OCI-LY7 (cell line): ENCODE results near the gene PSMD13. TPM values are rescaled to one million over a fixed set of nuclear protein-coding genes. Genes with fewer than 3 reads are reported as not detected.
"Not testable (repeated sequence)": the region's sequence is repeated elsewhere in the genome, so short reads cannot be mapped to it uniquely, and the experiment has no call there.

Experiments used
- BruUV-seq: library from RNA; stranded (reverse); fragments of 400-500 nt; replicated peaks from 2 replicates; lab custom pipeline; 2021; lab: Mats Ljungman, UMichigan
- CTCF ChIA-PET: fragments of 300-600 bp; sonication (Branson Sonifier 250); formaldehyde crosslinking; loops from one replicate; lab custom pipeline; 2022; ENCODE audit warnings: antibody characterized with exemption; ENCODE audit not compliant: unreplicated experiment; lab: Charles Lee
- POLR2A ChIA-PET: fragments of 300-600 bp; sonication (Branson Sonifier 250); formaldehyde crosslinking; loops from one replicate; lab custom pipeline; 2022; ENCODE audit warnings: antibody characterized with exemption; lab: Charles Lee
- DNase-seq: peaks from one replicate; pipeline ENCODE4 v3.0.0-alpha.2; 2015; ENCODE audit warnings: low spot score
- H2AFZ ChIP-seq: fragments of 200-600 bp; sonication (generic), shearing (Covaris generic); 2 replicates; pipeline ENCODE4 v1.6.1; 2014; ENCODE audit warnings: mild to moderate bottlenecking, antibody characterized with exemption, low read length, moderate library complexity
- H3K27ac ChIP-seq: fragments of 200-600 bp; sonication (generic); 2 replicates; pipeline ENCODE4 v1.5.1; 2014; ENCODE audit warnings: mixed run types, low read depth, mild to moderate bottlenecking, moderate library complexity, low read length, inconsistent platforms; ENCODE audit not compliant: poor library complexity, severe bottlenecking
- H3K36me3 ChIP-seq: fragments of 200-600 bp; sonication (generic); 2 replicates; pipeline ENCODE4 v1.6.1; 2014; ENCODE audit warnings: mild to moderate bottlenecking, antibody characterized with exemption, low read length, moderate library complexity, mixed read lengths; ENCODE audit not compliant: insufficient read depth
- H3K4me1 ChIP-seq: fragments of 200-600 bp; sonication (generic); 2 replicates; pipeline ENCODE4 v1.5.1; 2014; ENCODE audit warnings: mild to moderate bottlenecking, low read length; ENCODE audit not compliant: insufficient read depth, poor library complexity, severe bottlenecking
- H3K4me2 ChIP-seq: fragments of 200-600 bp; sonication (generic); 2 replicates; pipeline ENCODE4 v1.6.1; 2014; ENCODE audit warnings: mild to moderate bottlenecking, low read length
- H3K4me3 ChIP-seq: fragments of 200-600 bp; sonication (generic); 2 replicates; pipeline ENCODE4 v1.5.1; 2014; ENCODE audit warnings: mild to moderate bottlenecking, low read depth, low read length; ENCODE audit not compliant: poor library complexity, severe bottlenecking
- H3K79me2 ChIP-seq: fragments of 200-600 bp; sonication (generic); 2 replicates; pipeline ENCODE4 v1.6.1; 2016; ENCODE audit warnings: low read depth, mild to moderate bottlenecking, low read length, moderate library complexity, mixed read lengths; ENCODE audit not compliant: insufficient read depth
- H3K9me2 ChIP-seq: fragments of 200-600 bp; sonication (generic); 2 replicates; pipeline ENCODE4 v1.6.1; 2016; ENCODE audit warnings: mild to moderate bottlenecking, low read length, mixed read lengths; ENCODE audit not compliant: insufficient read depth
- H3K9me3 ChIP-seq: fragments of 200-600 bp; sonication (generic); 2 replicates; pipeline ENCODE4 v1.6.1; 2014; ENCODE audit warnings: mild to moderate bottlenecking, mixed run types, low read length, mixed read lengths
- H4K20me1 ChIP-seq: fragments of 200-600 bp; sonication (generic); 2 replicates; pipeline ENCODE4 v1.6.1; 2014; ENCODE audit warnings: mild to moderate bottlenecking, antibody characterized with exemption, low read length, moderate library complexity, mixed read lengths; ENCODE audit not compliant: insufficient read depth
- EZH2phosphoT487 ChIP-seq: fragments of 200-600 bp; sonication (generic); IDR thresholded peaks from 2 replicates; pipeline ENCODE4 v1.6.1; 2018; ENCODE audit warnings: low read depth, borderline replicate concordance, mild to moderate bottlenecking, mixed run types, antibody characterized with exemption, low read length, moderate library complexity, mixed read lengths
- intact Hi-C: fragments of 100-400 bp; cut with micrococcal nuclease; formaldehyde crosslinking; loops from one replicate; pipeline ENCODE4 v1.10.0; 2022; ENCODE audit not compliant: unreplicated experiment
- total RNA-seq, 2 experiments: library from RNA; depleted of rRNA in 1 of 2; stranded (reverse); fragments of >200 nt in 1 of 2; shearing (Covaris generic) in 1 of 2; gene quantifications; 2 replicates each; pipeline ENCODE4 v1.2.3, GENCODE V29; 2014 to 2022
- TF ChIP-seq, protein P1 (sequence below): fragments of 200-600 bp; sonication (generic); conservative IDR thresholded peaks from 2 replicates; pipeline ENCODE4 v1.5.1; 2014; ENCODE audit warnings: mild to moderate bottlenecking, antibody characterized with exemption, low read length, moderate library complexity, mixed read lengths

PSMD13 gene
- total RNA-seq, 2 experiments from 2014 or later: 146 to 154 TPM

DNA sequence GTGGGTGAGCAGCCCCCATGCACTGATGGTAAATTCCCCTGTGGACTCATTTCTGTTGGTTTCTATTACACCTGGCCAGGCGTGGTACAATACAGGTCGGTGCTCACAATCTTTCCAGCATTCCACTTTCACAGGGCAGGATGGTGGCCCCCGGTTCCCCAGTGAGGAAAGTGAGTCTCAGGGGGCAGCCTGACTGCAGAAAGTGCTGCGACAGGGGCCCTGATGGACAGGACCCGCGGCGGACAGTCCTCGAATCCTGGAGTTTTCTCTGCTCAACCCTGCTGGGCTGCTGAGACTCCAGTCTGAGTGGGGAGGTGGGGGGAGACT, 49.1 kb downstream of the PSMD13 start:
- no peak for DNase-seq
- TF ChIP-seq EZH2phosphoT487: no peak
- TF ChIP-seq, protein P1, sequence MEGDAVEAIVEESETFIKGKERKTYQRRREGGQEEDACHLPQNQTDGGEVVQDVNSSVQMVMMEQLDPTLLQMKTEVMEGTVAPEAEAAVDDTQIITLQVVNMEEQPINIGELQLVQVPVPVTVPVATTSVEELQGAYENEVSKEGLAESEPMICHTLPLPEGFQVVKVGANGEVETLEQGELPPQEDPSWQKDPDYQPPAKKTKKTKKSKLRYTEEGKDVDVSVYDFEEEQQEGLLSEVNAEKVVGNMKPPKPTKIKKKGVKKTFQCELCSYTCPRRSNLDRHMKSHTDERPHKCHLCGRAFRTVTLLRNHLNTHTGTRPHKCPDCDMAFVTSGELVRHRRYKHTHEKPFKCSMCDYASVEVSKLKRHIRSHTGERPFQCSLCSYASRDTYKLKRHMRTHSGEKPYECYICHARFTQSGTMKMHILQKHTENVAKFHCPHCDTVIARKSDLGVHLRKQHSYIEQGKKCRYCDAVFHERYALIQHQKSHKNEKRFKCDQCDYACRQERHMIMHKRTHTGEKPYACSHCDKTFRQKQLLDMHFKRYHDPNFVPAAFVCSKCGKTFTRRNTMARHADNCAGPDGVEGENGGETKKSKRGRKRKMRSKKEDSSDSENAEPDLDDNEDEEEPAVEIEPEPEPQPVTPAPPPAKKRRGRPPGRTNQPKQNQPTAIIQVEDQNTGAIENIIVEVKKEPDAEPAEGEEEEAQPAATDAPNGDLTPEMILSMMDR: no peak

DNA sequence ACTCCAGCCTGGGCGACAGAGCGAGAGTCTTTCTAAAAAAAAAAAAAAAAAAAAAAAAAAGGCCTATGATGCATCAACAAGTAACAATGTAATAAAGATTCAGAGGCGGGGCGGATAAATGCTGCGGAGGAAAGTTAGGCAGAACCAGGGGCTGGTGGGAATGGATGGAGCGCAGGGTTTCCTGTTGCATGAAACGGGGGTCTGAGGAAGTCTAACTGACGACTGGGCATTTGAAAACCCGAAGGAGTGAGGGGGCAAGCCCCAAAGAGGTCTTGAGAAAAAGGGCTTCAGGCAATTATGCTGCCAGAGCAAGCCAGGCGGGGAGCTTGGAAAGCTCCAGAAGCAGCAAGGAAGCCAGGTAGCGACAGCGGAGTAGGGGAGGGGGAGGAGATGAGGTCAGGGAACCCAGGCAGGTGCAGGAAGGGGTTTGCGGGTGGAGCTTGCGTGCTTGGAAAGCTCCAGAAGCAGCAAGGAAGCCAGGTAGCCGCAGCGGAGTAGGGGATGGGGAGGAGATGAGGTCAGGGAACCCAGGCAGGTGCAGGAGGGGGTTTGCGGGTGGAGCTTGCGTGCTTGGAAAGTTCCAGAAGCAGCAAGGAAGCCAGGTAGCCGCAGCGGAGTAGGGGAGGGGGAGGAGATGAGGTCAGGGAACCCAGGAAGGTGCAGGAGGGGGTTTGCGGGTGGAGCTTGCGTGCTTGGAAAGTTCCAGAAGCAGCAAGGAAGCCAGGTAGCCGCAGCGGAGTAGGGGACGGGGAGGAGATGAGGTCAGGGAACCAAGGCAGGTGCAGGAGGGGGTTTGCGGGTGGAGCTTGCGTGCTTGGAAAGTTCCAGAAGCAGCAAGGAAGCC, 50.4 kb downstream of the PSMD13 start:
- H3K4me2 ChIP-seq, H3K27ac ChIP-seq, BruUV-seq, H3K9me3 ChIP-seq, H2AFZ ChIP-seq, CTCF ChIA-PET, H3K4me3 ChIP-seq, intact Hi-C loops, H3K79me2 ChIP-seq, H3K4me1 ChIP-seq, H4K20me1 ChIP-seq, H3K9me2 ChIP-seq, DNase-seq, H3K36me3 ChIP-seq: not testable (repeated sequence)
- POLR2A ChIA-PET: interaction anchor here (0.8 kb wide), 1 partner anchor 11 kb away, joined by 3 read pairs; no protein-coding TSS in a partner anchor

More for the DNA sequence above, 49.1 kb downstream of the PSMD13 start:
- no peaks in the 10 kb centered on the region for H3K9me3 ChIP-seq
- no peak overlapping the region for H3K4me2 ChIP-seq
- H3K4me3 ChIP-seq: no peak overlapping the region
- H2AFZ ChIP-seq: no peak overlapping the region
- H3K79me2 ChIP-seq: no peaks in the 10 kb centered on the region
- no TSS peak for BruUV-seq
- no peaks in the 10 kb centered on the region for H4K20me1 ChIP-seq
- no peaks in the 10 kb centered on the region for H3K36me3 ChIP-seq
- no peaks in the 10 kb centered on the region for H3K4me1 ChIP-seq
- H3K9me2 ChIP-seq: no peaks in the 10 kb centered on the region
- ChIA-PET POLR2A (no interaction called here), CTCF (no interaction called here)
- intact Hi-C loops: no loop called here
- no peak overlapping the region for H3K27ac ChIP-seq

DNA sequence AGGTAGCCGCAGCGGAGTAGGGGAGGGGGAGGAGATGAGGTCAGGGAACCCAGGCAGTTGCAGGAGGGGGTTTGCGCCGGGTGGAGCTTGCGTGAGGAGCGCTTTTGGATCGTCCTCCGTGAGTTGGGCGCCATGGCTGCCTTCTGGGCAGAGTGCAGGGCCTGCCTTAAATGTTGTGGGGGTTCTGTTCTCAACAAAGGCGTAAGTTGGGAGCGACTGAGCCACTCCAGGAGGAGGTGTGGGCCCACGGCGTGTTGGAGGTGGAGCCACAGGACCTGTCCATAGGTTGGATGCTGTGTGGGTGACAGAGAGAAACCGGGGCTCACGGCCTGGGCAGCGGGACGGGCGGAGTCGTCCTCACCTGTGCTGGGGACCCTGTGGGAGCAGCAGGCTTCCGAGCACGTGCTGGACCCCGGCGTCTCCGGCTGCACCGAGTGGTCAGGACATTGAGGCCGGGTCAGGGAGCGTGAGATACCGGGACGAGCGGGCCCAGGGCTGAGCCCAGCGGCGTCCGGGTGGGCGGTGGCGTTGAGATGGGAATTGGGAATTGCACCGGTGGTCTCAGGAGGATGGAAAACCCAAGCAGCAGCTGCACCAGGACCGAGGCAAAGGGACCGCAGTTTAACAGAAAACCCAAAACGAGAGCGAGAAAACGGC, 51.2 kb downstream of the PSMD13 start:
- no TSS peak for BruUV-seq

More for the DNA sequence above, 51.2 kb downstream of the PSMD13 start:
- no peaks in the 10 kb centered on the region for H3K36me3 ChIP-seq
- H3K79me2 ChIP-seq: no peaks in the 10 kb centered on the region
- no peak overlapping the region for H3K27ac ChIP-seq
- H3K4me3 ChIP-seq: no peak overlapping the region
- POLR2A ChIA-PET: interaction anchor here (0.8 kb wide), 1 partner anchor 12 kb away, joined by 3 read pairs; no protein-coding TSS in a partner anchor
- no peaks in the 10 kb centered on the region for H3K9me3 ChIP-seq
- no peak overlapping the region for H2AFZ ChIP-seq
- no peaks in the 10 kb centered on the region for H4K20me1 ChIP-seq
- peak overlapping the region; percentile 34; the same call in 1 of the 2 replicates for H3K4me2 ChIP-seq
- intact Hi-C loops: no loop called here
- no peaks in the 10 kb centered on the region for H3K9me2 ChIP-seq
- no peak for DNase-seq
- no peaks in the 10 kb centered on the region for H3K4me1 ChIP-seq
- CTCF ChIA-PET: no interaction called here
- TF ChIP-seq, protein P1: no peak
- no peak; the same call in 1 of the 2 replicates for TF ChIP-seq EZH2phosphoT487
